HEK293 (cell line): Measurements from ENCODE around the gene MAP6.
A peak's percentile ranks its signal among the peaks of the same experiment; 100 is the strongest.

Experiments
- CTCF ChIA-PET: fragments of 350-600 bp; formaldehyde crosslinking; extraction: SDS; loops from one replicate; lab custom pipeline; 2021; ENCODE audit warnings: antibody characterized with exemption; lab: Yijun Ruan, JAX
- POLR2A ChIA-PET: fragments of 300-600 bp; formaldehyde crosslinking; extraction: SDS; loops from one replicate; lab custom pipeline; 2020; ENCODE audit warnings: antibody characterized with exemption, inconsistent platforms; lab: Yijun Ruan, JAX
- H3K27ac ChIP-seq: fragments of 200-500 bp; sonication (Bioruptor generic); 2 replicates; pipeline ENCODE4 v1.5.1; 2014; ENCODE audit warnings: low read depth, low read length, control low read depth, inconsistent platforms; ENCODE audit errors: extremely low read depth
- H3K36me3 ChIP-seq, 2 experiments: fragments of 200-500 bp in 1 of 2; sonication (Bioruptor generic) in 1 of 2; 1 replicate in 1 of 2; 2 replicates in 1 of 2; pipeline ENCODE4 v1.5.1; 2014 to 2017; ENCODE audit warnings: inconsistent platforms in 2 of 2, low read length in 2 of 2; ENCODE audit not compliant: control insufficient read depth in 2 of 2, insufficient read depth in 1 of 2
- H3K4me1 ChIP-seq: fragments of 200-500 bp; sonication (Bioruptor generic); 2 replicates; pipeline ENCODE4 v1.5.1; 2014; ENCODE audit warnings: mild to moderate bottlenecking, low read length, inconsistent platforms; ENCODE audit not compliant: control insufficient read depth, insufficient read depth
- H3K4me3 ChIP-seq: 2 replicates; pipeline ENCODE4 v1.5.1; 2011; ENCODE audit warnings: low read depth, mild to moderate bottlenecking, control low read depth, low read length, moderate library complexity
- H3K9me3 ChIP-seq: fragments of 200-500 bp; sonication (Bioruptor generic); 2 replicates; pipeline ENCODE4 v1.5.1; 2014; ENCODE audit warnings: low read depth, low read length, inconsistent platforms; ENCODE audit not compliant: control insufficient read depth, insufficient read depth
- ATF2 ChIP-seq: fragments of 450-650 bp; formaldehyde crosslinking; IDR thresholded peaks from 2 replicates; pipeline ENCODE4 v1.5.1; 2016; ENCODE audit warnings: missing biosample characterization, missing genetic modification characterization, low read depth
- BCL11B ChIP-seq: fragments of 450-650 bp; formaldehyde crosslinking; IDR thresholded peaks from 2 replicates; pipeline ENCODE4 v1.5.1; 2016; ENCODE audit warnings: low read depth, missing biosample characterization, missing genetic modification characterization
- CTCF ChIP-seq: fragments of 450-650 bp; formaldehyde crosslinking; IDR thresholded peaks from 2 replicates; pipeline ENCODE4 v1.5.1; 2016; ENCODE audit warnings: missing biosample characterization, missing genetic modification characterization
- ELK4 ChIP-seq: IDR thresholded peaks from 2 replicates; pipeline ENCODE4 v1.6.1; 2011; ENCODE audit warnings: mild to moderate bottlenecking, low read depth, low read length, borderline replicate concordance
- OVOL3 ChIP-seq: fragments of 450-650 bp; formaldehyde crosslinking; IDR thresholded peaks from 2 replicates; pipeline ENCODE4 v1.5.1; 2016; ENCODE audit warnings: missing biosample characterization, missing genetic modification characterization
- TSHZ1 ChIP-seq: fragments of 450-650 bp; formaldehyde crosslinking; IDR thresholded peaks from 2 replicates; pipeline ENCODE4 v1.5.1; 2016; ENCODE audit warnings: missing biosample characterization, missing genetic modification characterization, borderline replicate concordance
- ZBTB21 ChIP-seq: fragments of 450-650 bp; formaldehyde crosslinking; IDR thresholded peaks from 2 replicates; pipeline ENCODE4 v1.5.1; 2017; ENCODE audit warnings: missing biosample characterization, missing genetic modification characterization
- ZFHX2 ChIP-seq: fragments of 450-650 bp; formaldehyde crosslinking; conservative IDR thresholded peaks from 2 replicates; pipeline ENCODE4 v1.5.1; 2016; ENCODE audit warnings: missing biosample characterization, missing genetic modification characterization
- ZFP41 ChIP-seq: fragments of 450-650 bp; formaldehyde crosslinking; IDR thresholded peaks from 2 replicates; pipeline ENCODE4 v1.5.1; 2016; ENCODE audit warnings: missing biosample characterization, missing genetic modification characterization, borderline replicate concordance
- ZNF10 ChIP-seq: fragments of 450-650 bp; formaldehyde crosslinking; IDR thresholded peaks from 2 replicates; pipeline ENCODE4 v1.5.1; 2017; ENCODE audit warnings: missing biosample characterization, missing genetic modification characterization
- ZNF202 ChIP-seq: fragments of 450-650 bp; formaldehyde crosslinking; IDR thresholded peaks from 2 replicates; pipeline ENCODE4 v1.5.1; 2016; ENCODE audit warnings: missing biosample characterization, missing genetic modification characterization, borderline replicate concordance
- ZNF248 ChIP-seq: fragments of 450-650 bp; formaldehyde crosslinking; IDR thresholded peaks from 2 replicates; pipeline ENCODE4 v1.5.1; 2017; ENCODE audit warnings: missing biosample characterization, missing genetic modification characterization
- ZNF585B ChIP-seq: fragments of 450-650 bp; formaldehyde crosslinking; IDR thresholded peaks from 2 replicates; pipeline ENCODE4 v1.5.1; 2016; ENCODE audit warnings: missing biosample characterization, missing genetic modification characterization
- ZNF623 ChIP-seq: fragments of 450-650 bp; formaldehyde crosslinking; IDR thresholded peaks from 2 replicates; pipeline ENCODE4 v1.5.1; 2016; ENCODE audit warnings: missing biosample characterization, missing genetic modification characterization

Gene MAP6

GRCh38 chr11:75601494-75601893 lies 67.3 kb downstream of the MAP6 start:
- TF ChIP-seq CTCF (tag by site-specific recombination) = no peak
- TF ChIP-seq ZFHX2 (tag by site-specific recombination) = peak; percentile 28; the same call in 1 of the 2 replicates
- TF ChIP-seq, all 188 proteins: peak for 1
- no peak overlapping the region for H3K4me3 ChIP-seq
- ChIA-PET CTCF (interaction anchor here (1.0 to 2.8 kb wide), 2 partner anchors 26 to 161 kb away, joined by 4 to 8 read pairs; no protein-coding TSS in a partner anchor), POLR2A (interaction anchor here (0.8 kb wide), 1 partner anchor 19 kb away, joined by 3 read pairs; no protein-coding TSS in a partner anchor)
- no peaks in the 10 kb centered on the region for H3K4me1 ChIP-seq
- H3K9me3 ChIP-seq = no peaks in the 10 kb centered on the region
- no peak overlapping the region for H3K27ac ChIP-seq
- no peaks in the 10 kb centered on the region for H3K36me3 ChIP-seq

- Histone ChIP-seq H3K36me3 (no peaks in the 10 kb centered on the region), H3K9me3 (no peaks in the 10 kb centered on the region), H3K27ac (no peak overlapping the region), H3K4me3 (no peak overlapping the region), H3K4me1 (no peaks in the 10 kb centered on the region)
- ChIA-PET POLR2A (no interaction called here), CTCF (interaction anchor here (0.7 to 2.8 kb wide), 3 partner anchors 25 to 105 kb away, joined by 3 to 8 read pairs (median 4); no protein-coding TSS in a partner anchor)
- TF ChIP-seq OVOL3 (tag by site-specific recombination) = no peak
- TF ChIP-seq ZFP41 (tag by site-specific recombination) = no peak
- no peak for TF ChIP-seq BCL11B (tag by site-specific recombination)
- TF ChIP-seq ZNF10 (tag by site-specific recombination) = no peak
- TF ChIP-seq ZNF585B (tag by site-specific recombination) = no peak
- TF ChIP-seq ZBTB21 (tag by site-specific recombination) = no peak
These were observed 68.5 kb downstream of the MAP6 start for GRCh38 chr11:75600356-75600755.

GRCh38 chr11:75598900-75599299 lies 69.9 kb downstream of the MAP6 start:
- Histone ChIP-seq H3K4me3 (no peak overlapping the region), H3K27ac (no peak overlapping the region)
- ChIA-PET POLR2A (no interaction called here), CTCF (interaction anchor here (0.6 to 2.8 kb wide), 17 partner anchors 8 to 859 kb away, joined by 3 to 12 read pairs (median 4); no protein-coding TSS in a partner anchor)
- no peak for TF ChIP-seq ZNF248 (tag by site-specific recombination)
- no peak for TF ChIP-seq ELK4
- no peak for TF ChIP-seq ZNF202 (tag by site-specific recombination)
- TF ChIP-seq ATF2 (tag by site-specific recombination) = no peak
- no peak for TF ChIP-seq ZNF623 (tag by site-specific recombination)
- TF ChIP-seq TSHZ1 (tag by site-specific recombination) = no peak
- TF ChIP-seq, all 188 proteins: peak for 0
- Histone ChIP-seq H3K4me1 (no peaks in the 10 kb centered on the region), H3K36me3 (no peaks in the 10 kb centered on the region), H3K9me3 (no peaks in the 10 kb centered on the region)
